Hematopoietic multipotent progenitor cell treated with erythropoietin and hydrocortisone succinate and interleukin-3 and kit ligand, for 6 days (in vitro differentiated cells): ENCODE results near the gene CRYGS.
"Not testable (repeated sequence)": the region's sequence is repeated elsewhere in the genome, so short reads cannot be mapped to it uniquely, and the experiment has no call there.

Experiments
- DNase-seq: peaks from one replicate; pipeline ENCODE4 v3.0.0-alpha.2; 2015

Gene CRYGS

DNA sequence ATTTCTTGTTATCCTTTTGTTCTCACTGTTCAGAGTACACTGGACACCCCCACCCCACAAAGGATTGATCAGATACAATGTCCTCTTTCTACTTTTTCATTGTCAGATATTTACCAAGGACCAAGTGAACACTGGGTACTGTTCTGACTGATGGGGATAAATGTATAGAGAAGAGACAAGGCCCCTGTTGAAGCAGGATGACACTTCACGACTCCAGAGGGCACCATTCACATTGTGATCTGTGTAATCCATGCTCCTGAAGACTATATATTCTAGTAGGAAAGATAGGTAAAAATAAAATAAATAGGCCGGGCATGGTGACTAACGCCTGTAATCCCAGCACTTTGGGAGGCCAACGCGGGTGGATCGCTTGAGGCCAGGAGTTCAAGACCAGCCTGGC, 7.2 kb upstream of the CRYGS start:
- DNase-seq: no peak

DNA sequence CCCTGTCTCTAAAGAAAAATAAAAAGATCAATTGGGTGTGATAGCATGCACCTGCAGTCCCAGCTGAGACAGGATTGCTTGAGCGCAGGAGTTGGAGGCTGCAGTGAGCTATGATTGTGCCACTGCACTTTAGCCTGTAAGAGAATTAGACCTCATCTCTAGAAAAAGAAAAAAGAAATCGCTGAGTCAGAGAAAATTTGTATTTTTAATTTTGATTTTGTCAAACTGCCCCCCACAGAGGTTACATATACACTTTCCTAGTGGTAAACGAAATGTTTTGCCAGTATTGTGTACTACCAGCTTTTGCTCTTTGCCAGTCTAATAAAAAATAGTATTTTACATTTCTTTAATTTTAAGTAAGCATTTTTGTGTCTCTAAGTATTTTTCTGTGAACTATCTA, 5.3 kb upstream of the CRYGS start:
- no peak for DNase-seq

DNA sequence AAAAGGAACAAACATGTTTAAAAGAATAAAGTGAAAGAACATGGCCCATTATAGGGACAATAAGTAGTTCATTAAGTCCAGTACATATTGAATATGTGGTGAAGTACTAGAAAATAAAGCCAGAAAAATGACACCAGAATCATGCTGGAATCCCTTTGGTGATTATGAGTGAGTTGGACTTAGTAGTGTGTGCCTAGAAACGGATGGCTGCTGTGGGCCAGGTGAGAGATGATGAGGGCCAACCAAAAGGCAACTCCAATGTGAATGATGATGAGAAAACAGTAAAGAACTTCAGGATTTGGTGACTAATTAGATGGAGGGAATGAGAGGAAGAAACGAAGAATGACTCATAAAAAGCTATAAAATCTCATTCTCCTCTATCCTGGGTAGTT, 3.3 kb downstream of the CRYGS start:
- DNase-seq: no peak

DNA sequence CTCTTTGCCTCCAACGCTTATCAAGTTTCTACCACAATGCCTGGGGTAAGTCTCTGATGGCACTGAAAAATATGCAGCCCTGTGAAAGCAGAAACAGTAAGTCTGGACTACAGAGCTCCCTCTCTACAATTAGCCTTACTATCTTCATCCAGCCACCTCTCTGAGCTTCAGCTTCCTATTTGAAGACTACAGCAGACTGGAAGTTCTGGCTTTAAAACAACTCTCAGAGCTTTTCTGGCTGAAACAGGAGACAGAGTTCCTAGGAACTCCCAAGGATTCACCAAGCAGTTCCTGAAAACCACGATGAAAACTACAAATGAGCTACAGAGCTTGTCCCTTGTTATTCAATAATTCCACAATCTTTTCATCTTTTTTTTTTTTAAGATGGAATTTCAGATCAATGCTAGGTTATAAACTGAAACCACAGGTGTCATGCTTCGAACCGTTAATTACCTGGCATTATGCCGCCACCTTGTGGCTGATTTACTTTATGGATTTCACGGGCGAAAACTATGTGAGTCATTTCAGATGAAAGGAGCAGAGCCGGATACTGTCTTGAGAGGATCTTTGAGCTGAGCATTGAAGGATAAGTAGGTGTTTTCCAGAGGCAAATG, 3.9 kb downstream of the CRYGS start:
- DNase-seq: peak; percentile 90

DNA sequence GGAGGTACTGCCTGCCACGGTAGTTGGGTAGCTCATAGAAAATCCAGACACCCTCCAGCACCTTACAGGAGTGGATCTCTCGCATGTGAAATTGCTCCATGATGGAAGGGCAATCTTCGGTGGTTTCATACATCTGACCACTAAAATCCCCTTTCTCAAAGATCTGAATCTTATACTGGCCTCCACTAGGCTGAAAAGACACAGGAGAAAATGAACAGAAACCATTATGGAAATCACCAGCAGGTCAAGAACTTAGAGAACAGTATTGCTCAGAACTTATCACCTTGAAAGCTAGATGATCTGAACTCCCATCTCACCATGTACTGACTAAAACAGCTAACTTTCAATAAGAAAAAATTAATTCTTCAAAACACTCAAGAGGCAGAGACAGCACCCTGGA, 5.4 kb downstream of the CRYGS start:
- DNase-seq: no peak

DNA sequence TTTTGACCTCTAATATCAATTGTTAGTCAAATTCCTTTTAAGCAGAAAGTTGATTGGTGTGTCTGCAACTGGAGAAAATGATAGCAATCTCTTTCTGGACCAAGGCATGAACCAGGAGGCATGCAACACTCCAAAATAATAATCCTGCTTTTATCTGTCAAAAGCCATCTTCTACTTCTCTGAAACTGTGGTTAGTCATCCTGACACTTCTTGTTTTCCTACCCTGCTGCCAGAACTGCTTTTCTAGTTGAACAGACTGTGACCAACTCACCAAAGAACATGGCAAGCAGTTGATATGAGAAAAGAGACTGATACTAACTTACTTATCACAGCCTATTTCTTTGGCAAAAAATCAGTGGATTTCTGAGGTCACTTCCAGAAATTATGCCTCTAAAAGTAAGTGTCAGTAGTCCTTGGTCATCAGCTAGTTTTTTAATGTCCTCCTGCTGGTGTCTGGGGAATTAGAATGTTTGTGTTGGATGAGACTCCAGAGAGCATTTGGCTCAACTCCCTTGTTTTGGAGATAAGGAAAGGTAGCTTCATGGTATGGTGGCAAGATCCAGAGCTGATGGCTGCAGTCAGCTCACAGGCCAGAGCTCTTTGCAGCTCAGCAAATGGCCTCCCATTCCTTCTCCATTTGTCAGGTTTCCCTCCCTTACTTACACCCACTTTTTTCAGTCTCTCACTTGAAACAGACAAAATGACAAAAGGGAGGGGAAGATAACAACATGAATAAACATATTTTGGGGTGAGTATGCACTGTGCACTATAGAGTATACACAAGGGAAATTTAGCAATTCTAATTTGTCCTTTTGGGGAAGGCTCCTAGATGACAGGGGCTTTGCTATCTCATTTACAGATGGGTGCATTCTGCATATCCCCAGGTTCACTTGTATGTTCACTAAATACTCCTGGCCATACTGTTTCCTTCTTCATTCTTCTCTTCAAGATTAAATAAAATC, 7.0 kb downstream of the CRYGS start:
- peak; percentile 45 for DNase-seq

DNA sequence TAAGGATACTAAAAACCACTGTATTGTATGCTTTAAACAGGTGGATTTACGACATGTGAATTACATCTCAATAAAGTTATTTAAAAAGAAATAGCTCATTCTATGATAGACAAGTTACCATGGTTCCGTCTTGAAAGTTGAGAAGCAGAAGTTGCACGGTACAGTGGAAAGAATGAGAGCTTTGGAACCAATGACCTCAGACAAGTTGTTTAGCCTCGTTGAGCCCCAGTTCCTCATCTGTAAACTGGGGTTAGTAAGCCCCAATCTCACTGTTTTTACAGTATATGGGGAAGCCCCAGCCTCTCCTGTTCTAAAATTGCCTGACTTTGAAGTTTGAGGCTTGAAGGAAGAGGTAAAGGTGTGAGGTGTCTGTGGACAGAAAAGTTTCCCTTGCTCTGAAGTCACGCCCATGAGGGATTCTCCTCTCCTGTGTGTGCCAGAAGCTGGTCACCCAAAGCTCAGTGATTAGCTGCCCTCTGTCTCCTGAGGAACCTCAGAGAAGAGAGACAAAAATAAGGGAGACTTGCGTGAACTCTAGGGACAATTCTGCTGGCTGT, 10.0 kb downstream of the CRYGS start:
- peak; percentile 63 for DNase-seq

DNA sequence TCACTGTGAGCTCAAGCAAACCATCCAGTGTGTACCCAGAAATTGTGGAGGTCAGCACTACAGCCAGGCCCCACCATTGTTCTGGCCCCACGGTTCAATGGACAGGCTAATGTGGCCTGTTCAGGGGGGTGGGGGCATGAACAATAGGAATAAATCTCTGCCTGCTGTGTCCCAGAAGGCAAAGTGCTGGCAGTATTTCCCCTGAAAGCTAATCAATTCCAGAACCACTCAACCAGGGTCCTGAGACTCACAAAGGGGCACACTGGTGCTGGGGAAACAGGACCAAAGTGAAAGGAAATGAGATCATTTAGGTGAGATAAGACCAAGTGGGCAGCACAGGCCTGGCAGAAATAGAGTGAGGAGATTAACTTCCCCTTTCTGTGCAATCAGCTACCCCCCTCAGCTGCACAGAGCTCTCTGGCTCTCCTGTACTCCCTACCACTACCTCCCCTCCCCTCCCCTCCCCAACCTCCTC, 11.5 kb downstream of the CRYGS start:
- DNase-seq: peak; percentile 70

DNA sequence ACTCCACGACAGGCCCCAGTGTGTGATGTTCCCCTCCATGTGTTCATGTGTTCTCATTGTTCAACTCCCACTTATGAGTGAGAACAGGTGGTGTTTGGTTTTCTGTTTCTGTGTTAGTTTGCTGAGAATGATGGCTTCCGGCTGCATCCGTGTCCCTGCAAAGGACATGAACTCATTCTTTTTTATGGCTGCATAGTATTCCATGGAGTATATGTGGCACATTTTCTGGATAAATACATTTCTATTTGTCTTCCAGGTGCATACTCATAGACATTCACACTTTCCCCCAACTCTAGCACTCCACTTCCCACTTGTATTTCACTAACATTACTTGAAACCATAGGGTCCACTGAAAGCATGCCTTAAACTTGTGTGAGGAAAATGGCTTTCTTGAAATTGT, 12.5 kb downstream of the CRYGS start:
- DNase-seq: not testable (repeated sequence)

DNA sequence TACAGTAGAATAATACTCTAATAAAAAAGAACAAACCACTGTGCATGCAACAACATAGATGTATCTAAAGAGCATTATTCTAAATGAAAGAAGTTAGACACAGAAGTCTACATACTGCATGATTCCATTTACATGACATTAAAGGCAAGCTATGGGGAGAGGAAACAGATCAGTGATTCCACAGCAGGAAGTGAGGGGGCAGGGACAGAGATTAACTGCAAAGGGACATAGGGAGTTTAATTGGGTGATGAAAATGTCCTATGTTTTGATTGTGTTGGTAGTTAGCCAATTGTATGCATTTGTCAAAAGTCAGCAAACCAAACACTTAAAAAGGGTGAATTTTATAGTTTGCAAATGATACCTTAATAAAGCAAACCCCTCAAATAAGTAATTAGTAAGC, 13.8 kb downstream of the CRYGS start:
- DNase-seq: no peak

DNA sequence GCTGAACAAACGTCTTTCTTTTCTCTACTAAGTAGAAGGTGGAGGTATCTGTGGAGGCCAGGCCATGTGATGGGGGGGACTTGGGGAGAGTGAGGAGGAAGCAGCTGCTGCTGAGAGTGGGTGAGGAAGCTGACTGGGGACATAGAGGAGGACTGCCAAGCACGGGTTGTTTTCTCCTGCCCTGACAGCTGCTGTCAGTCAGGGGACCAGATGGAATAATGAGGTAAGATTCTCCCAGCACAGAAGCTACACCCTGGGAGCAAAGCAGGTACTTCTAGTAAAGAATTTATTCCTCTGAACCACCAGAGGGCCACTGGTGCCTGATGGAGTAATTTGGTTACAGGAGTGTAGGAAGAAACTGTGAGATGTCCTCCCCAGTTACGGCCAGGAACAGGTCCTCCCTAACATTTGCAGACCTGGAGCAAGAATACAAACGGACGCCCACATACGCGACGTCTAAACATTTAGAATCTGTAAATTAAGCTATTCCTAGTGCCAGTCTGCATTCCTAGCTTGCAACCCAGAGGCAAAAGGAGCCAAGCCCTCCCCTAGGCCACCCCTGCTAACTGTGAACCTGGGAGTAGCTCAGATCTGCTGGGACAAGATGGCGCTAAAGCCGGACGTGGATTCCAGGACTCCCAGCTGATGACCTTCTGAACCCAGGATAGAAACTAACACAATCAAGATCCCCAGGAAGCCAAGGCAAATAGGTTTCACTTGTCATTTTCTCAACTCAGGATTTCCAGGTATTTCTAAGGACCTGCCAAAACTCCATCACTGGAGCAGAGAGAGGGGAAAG, 14.8 kb downstream of the CRYGS start:
- DNase-seq: peak; percentile 30

DNA sequence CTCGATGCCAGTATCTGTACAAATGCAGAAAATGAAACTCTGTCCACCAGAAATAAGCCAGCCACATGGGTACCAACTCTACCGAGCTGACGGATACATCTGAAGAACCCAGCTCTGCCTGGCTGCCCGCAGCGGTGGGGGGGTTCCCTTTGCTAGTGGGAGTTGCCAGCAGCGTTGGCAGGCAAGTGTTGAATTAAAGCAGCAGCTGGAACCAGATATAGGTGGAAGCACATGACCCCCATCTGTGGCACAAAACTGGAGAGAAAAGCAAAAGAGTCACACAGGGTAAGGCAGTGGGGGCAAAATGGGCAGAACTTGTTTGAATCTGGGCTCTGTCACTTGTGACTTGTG, 17.9 kb downstream of the CRYGS start:
- no peak for DNase-seq

DNA sequence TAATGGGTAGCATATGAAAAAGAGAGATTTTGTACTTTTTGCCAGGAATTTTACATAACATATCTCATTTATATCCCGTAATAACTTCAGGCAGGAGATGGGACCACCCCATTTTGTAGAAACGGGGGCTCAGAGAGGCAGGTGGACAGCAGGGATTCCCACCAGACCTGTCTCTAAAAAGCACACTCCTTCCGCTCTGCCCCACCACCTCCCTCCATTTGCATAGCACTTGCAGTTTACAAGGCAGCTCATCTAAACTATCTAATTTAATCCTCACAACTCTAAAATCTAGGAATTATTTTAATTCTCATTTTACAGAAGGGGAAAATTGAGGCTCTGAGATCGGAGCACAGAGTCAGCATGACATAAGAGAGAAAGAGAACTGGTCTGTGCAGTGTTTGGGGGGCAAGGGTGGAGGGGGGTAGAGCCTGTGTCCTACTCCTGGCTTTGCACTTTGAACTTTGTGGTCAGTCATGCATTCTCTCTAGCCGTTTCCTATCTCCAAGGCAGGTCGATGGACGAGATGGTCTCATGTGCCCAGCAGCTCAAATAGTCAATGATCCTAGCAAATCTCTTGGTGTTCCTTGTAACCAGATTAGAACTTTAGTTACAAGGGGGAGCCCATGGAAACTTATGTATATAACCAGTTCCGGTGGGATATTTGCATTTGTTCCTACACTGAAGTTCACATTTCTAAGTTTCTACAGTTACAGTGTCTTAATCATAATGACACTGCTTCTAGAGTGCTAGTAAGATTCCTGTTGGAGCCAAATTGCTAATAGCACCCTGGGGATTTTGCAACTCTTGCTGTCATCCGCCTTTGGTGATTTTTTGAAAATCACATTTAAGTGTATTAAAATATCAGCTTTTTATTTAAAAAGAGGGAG, 18.6 kb downstream of the CRYGS start:
- no peak for DNase-seq

DNA sequence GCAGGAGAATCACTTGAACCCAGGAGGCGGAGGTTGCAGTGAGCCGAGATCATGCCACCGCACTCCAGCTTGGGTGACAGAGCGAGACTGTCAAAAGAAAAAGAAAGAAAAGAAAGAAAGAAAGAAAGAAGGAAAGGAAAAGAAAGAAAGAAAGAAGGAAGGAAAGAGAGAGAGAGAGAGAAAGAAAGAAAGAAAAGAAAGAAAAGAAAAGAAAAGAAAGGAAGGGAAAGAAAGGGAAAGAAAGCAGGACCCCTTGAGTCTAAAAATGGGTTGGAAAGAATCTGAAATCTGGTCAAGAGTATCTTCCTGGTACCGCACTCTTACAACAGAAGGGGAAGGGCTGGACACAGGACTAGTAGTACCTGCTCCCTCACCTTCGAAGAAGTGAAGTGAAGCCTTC, 19.6 kb downstream of the CRYGS start:
- no peak for DNase-seq

DNA sequence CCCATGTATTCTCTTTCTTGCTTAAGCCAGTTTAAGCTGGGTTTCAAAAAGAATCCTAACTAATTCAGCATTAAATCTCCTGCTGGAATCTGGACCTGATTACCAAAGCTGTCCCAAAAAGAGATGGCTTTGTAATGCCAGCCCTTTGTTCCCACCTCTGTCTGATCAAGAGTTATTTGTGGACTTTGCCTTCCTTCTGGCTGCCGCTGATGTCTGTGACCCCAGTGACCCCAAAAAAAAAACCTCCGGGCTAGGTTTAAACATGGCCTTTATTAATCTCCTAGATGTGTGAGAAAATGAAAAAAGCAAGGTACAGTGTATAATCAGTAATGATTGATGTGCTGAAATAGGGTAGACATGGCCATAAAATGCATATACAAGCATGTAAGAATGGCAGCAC, 20.7 kb downstream of the CRYGS start:
- DNase-seq: no peak

DNA sequence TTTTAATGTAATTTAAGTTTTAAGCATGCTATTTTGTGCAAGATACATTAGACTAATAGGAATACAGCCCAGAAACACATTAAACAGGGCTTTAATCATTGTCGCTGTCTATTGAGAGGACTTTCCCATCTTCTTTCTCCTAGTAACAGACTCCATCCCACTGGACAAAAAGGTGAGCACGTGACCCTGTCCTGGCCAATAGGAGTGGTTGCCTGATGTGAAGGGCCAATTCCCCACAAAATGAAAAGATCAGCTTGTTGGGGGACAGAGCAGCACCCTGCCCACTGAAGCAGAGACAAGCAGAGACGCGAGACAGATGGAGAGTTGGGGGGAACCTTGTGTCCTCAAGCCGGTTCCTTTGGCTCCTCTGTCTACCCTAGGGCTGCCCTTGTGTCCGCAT, 21.2 kb downstream of the CRYGS start:
- DNase-seq: no peak

DNA sequence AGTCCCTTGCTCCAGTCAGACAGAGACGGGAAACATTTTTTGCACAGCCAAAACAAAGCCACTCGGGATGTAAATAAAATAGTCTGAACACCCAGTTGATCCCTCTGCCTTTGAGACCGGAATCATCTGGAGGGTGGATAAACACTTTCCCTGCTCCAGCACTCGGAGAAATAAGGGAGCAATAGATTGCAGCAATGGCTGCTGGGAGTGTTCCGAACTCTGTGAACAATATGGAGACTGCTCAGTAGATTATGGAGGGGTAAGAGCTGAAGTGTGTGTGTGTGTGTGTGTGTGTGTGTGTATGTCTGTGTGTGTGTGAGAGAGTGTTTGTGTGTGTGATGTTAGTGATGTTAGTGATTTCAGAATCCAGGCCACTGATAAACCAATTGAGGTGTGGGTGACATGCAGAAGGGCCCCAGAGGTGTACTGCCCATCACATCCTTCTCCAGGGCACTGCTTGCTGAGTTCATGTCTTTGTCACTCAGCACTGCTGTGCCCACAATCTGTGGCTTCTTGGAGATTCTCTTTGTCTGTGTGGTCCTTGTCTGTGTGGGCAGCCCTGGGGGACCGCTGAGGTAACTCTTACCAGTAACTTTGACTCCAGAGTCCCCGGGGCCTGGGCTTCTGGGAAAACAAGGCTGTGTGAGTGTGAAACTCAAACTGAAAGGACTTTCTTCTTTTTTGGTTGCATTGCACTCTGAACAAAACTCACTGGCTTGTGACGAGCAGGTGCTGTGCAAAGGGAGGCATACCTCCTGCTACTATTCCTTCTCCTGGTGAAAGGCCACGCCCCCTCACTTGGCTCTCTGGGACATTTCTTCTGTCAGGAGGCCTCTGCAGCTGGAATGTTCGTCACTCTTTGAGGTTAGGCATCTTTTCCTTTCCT, 23.0 kb downstream of the CRYGS start:
- no peak for DNase-seq

DNA sequence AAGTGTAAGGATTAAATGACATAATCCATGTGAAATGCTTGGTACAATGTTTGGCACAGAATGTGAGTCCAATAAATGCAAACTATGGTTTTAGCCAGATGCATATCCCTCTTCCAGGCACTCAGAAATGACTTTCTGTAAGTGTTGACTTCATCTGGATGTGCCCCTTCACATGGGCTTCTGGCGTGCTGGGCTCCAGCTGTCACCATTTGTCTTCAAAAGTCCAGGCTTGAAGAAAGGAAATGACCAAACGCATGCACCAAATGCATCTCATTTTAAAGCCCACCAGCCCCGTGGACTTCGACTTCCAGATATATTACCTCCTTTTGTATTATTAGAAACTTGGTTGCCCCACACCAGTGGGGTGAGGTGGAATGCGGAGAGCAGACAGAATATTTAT, 23.7 kb downstream of the CRYGS start:
- DNase-seq: no peak

DNA sequence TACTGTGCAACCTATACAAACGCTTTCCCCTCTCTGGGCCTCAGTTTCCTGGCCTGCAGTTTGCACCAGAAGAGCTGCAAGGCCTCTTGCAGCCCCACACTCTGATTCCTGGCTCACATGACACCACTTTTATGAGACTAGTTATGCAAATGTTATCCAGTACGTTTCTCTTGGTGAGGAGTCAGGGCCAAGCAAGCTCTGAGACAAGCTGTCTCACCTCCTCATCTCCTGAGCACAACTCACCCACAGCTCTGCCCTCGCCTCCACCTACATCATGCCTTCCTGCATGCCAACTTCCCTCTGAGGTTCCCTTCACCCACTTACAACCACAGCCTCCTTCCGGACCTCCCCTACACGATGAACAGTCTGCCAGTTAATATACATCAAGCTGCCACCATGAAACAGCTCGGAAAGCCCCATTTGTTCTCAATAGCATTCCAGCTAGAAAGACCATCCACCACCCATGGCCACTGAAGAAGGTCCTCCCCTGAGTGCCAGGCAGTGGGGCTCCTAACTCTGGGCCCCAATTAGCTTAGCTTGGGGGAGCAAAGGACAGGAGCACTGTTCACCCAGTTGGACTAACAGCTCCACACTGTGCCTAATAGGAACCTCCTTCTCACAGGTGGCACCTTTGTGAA, 25.0 kb downstream of the CRYGS start:
- peak; percentile 54 for DNase-seq

DNA sequence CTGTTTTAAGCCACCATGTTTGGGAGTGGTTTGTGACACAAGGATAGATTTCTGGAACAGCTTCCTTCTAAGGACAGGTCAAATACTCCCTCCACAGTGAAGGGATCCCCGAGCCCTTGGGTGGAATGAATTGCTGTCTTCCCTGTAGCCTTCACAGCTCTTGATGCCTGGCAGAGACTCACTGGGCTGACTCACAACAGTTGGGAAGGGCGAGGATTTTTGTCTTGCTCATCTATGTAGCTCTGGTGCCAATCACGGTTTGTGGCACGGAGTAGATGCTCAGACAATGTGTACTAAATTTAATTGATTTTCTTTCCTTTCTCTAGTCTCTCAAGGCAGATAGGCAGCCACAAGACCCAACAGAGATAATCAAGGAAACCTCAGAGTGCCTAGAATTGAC, 27.0 kb downstream of the CRYGS start:
- no peak for DNase-seq

DNA sequence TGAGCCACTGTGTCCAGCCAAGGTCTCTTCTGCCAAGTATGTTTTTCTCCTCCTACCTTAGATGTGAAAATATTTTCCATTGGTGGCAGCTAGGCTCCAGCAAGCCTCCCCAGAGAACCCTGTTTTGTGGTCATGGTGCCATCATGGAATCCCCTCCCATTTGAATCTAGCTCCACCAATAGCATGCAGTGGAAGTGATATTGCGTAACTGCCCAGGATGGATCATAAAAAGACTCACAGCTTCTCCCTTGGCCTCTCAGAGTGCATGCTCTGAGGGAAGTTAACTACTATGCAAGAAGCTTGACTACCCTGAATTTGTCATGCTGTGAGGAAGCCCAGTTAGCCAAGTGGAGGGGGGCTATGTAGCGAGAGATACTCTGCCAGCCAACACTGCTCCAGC, 27.5 kb downstream of the CRYGS start:
- no peak for DNase-seq
